H1 (cell line): ENCODE data around the gene DLG4. TPM values are rescaled to one million over a fixed set of nuclear protein-coding genes. Genes with fewer than 3 reads are reported as not detected.

ENCODE experiments used
- ASH2L ChIP-seq: fragments of 200-600, 300-600 bp; sonication (generic); IDR thresholded peaks from one replicate; pipeline ENCODE4 v1.7.1; 2017; ENCODE audit warnings: low read length
- BRCA1 ChIP-seq: IDR thresholded peaks from 2 replicates; pipeline ENCODE4 v1.6.1; 2012; ENCODE audit warnings: low read depth, low read length, improper control_type of control experiment
- CBX8 ChIP-seq: fragments of 300-800, 300-1000 bp; sonication (generic); IDR thresholded peaks from 2 replicates; pipeline ENCODE4 v1.7.1; 2016; ENCODE audit warnings: low read depth, low read length, borderline replicate concordance
- HDAC6 ChIP-seq: IDR thresholded peaks from one replicate; pipeline ENCODE4 v1.7.1; 2012; ENCODE audit warnings: low read depth, mild to moderate bottlenecking, inconsistent platforms, low read length, moderate library complexity
- JUND ChIP-seq: IDR thresholded peaks from 2 replicates; pipeline ENCODE4 v1.6.1; 2011; ENCODE audit warnings: mild to moderate bottlenecking, improper control_type of control experiment, low read length
- KDM4A ChIP-seq: IDR thresholded peaks from one replicate; pipeline ENCODE4 v1.7.1; 2012; ENCODE audit warnings: low read depth, mild to moderate bottlenecking, moderate library complexity, low read length, inconsistent platforms; ENCODE audit not compliant: severe bottlenecking
- PHF8 ChIP-seq: fragments of 200-600 bp; sonication (generic); conservative IDR thresholded peaks from 2 replicates; pipeline ENCODE4 v1.7.1; 2012; ENCODE audit warnings: low read depth, mild to moderate bottlenecking, inconsistent platforms, low read length, moderate library complexity
- POLR2A ChIP-seq, 2 experiments: IDR thresholded peaks; 1 replicate in 1 of 2; 2 replicates in 1 of 2; pipeline ENCODE4 v1.6.1; 2011; ENCODE audit warnings: low read depth in 2 of 2, low read length in 2 of 2, mild to moderate bottlenecking in 2 of 2; ENCODE audit errors: control extremely low read depth in 1 of 2
- POLR2AphosphoS5 ChIP-seq: IDR thresholded peaks from 2 replicates; pipeline ENCODE4 v1.6.1; 2011; ENCODE audit warnings: low read depth, low read length
- RAD21 ChIP-seq, 2 experiments: IDR thresholded peaks in 1 of 2; conservative IDR thresholded peaks in 1 of 2; 2 replicates each; pipeline ENCODE4 v1.6.1; 2011; ENCODE audit warnings: low read depth in 2 of 2, low read length in 2 of 2, improper control_type of control experiment in 1 of 2, inconsistent platforms in 1 of 2, mild to moderate bottlenecking in 1 of 2, moderate library complexity in 1 of 2
- SAP30 ChIP-seq: fragments of 300-600 bp; sonication (generic); IDR thresholded peaks from 2 replicates; pipeline ENCODE4 v1.7.1; 2012; ENCODE audit warnings: low read length, moderate library complexity, mild to moderate bottlenecking, inconsistent platforms; ENCODE audit not compliant: insufficient read depth, insufficient replicate concordance
- SP1 ChIP-seq: IDR thresholded peaks from 2 replicates; pipeline ENCODE4 v1.6.1; 2011; ENCODE audit warnings: low read depth, low read length
- SP4 ChIP-seq: IDR thresholded peaks from 2 replicates; pipeline ENCODE4 v1.6.1; 2012; ENCODE audit warnings: low read length, inconsistent platforms
- TAF7 ChIP-seq: optimal IDR thresholded peaks from 2 replicates; pipeline ENCODE3; 2011; ENCODE audit warnings: low read depth, mild to moderate bottlenecking, inconsistent platforms, low read length, moderate library complexity, borderline replicate concordance
- polyA plus RNA-seq, 7 experiments: library from polyadenylated mRNA; depleted of rRNA in 3 of 7; stranded (reverse) in 5 of 7; unstranded in 2 of 7; fragments of >200 nt in 5 of 7; fragments of 200-250 nt in 2 of 7; gene quantifications; 1 replicate in 5 of 7; 2 replicates in 1 of 7; 4 replicates in 1 of 7; pipeline versions ENCODE4 v1.2.1 to v1.2.3, GENCODE V29; 2011 to 2013; ENCODE audit warnings: missing spikeins in 2 of 7, mixed read lengths in 2 of 7
- total RNA-seq: library from RNA; stranded (reverse); fragmentation: NEBNext Ultra II Directional; extraction: Animal tissue kit (Norgen Biotek cat#: 25700); gene quantifications from 2 replicates; pipeline ENCODE4 v1.2.1, GENCODE V29; 2021

DLG4 gene
- total and polyA plus RNA-seq, 2 of the 8 experiments (the other 6 are each of a cell fraction or from before 2014, with no cell fraction given) = 18.9 to 45.9 TPM

DNA sequence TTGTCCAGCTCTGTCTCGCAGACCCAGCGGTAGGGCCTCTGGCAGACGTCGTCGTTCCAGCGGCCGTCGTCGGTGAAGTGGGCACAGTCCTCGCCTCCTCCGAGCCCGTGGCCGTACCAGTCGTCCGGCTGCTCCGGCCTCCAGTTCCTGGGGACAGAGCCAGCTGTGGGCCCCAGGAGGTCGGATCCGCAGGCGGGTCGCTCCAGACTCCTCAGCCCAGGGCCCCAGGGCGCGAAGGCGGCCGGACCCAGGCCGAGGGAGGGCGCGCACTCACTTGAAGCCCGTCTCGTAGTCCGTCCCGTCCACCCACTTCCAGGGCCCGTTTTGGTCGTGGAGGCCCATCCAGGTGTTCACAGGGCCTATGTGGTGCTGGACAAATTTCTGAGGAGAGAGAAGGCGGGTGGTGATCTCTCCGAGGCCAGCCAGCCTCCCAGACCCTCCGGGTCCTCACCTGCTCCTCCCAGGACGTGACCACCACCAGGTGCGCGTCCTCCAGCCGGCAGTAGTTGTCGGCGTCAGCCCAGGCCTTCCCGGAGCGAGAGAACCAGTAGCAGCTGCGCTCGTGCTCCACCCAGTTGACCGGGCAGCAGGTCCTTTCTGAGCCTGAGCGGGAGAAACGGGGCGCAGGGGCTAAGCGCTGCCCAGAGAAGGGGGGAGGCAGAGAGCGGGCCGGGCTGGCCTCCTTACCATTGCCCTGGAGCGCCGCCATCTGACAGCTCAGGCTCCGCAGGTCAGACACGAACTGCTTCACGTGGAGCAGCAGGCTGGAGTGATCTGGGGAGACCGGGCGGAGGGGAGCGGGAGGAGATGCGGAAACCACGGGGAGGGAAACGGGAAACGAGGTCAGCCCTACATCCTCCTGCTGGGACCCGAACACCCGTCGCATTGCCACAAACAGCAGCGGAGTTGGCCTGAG lies 45.7 kb downstream of the DLG4 start (continued):
- TF ChIP-seq POLR2AphosphoS5 (no peak), SP4 (no peak), CBX8 (no peak), KDM4A (peak; percentile 65), SAP30 (peak; percentile 90), ASH2L (peak; percentile 69), SP1 (no peak), POLR2A (IDR thresholded peaks at IDR 0.05; ENCODE audit: control extremely low read depth in 1 of 2, low read depth in 2 of 2, low read length in 2 of 2) (0 out of 3 replicates have a peak, but pooled peaks of 1 of the 2 experiments have one; percentile 27), PHF8 (0 out of 2 replicates have a peak, but pooled peaks have one; percentile 31), TAF7 (no peak), RAD21 (IDR thresholded peaks at IDR 0.05 in 1 of 2, conservative IDR thresholded peaks at IDR 0.05 in 1 of 2; ENCODE audit: low read depth in 2 of 2, low read length in 2 of 2) (peak; percentile 74 to 83), HDAC6 (no peak), JUND (no peak), BRCA1 (no peak)
- TF ChIP-seq, all 59 proteins: peak for 20
